NCI-H345 (cell line): ENCODE data around the gene EMP2.

Source experiments
- DNase-seq: peaks from one replicate; lab custom pipeline; 2025; lab: John Stamatoyannopoulos, UW

EMP2 gene

DNA sequence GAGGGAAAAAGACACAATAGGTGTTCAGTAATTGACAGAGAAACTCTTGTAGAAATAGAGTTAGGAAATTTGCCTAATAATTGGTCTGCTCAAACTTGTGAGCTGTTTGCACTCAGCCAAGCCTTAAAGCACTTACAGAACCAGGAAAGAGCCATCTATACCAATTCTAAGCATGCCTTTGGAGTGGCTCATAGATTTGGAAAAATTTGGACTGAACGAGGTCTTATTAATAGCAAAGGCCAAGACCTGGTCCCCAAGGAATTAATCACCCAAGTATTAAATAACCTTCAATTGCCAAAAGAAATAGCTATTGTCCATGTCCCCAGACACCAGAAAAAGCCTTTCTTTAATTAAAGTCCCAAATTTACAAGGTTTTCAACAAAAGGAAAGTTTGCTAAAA lies 90.3 kb downstream of the EMP2 start:
- DNase-seq = no peak

DNA sequence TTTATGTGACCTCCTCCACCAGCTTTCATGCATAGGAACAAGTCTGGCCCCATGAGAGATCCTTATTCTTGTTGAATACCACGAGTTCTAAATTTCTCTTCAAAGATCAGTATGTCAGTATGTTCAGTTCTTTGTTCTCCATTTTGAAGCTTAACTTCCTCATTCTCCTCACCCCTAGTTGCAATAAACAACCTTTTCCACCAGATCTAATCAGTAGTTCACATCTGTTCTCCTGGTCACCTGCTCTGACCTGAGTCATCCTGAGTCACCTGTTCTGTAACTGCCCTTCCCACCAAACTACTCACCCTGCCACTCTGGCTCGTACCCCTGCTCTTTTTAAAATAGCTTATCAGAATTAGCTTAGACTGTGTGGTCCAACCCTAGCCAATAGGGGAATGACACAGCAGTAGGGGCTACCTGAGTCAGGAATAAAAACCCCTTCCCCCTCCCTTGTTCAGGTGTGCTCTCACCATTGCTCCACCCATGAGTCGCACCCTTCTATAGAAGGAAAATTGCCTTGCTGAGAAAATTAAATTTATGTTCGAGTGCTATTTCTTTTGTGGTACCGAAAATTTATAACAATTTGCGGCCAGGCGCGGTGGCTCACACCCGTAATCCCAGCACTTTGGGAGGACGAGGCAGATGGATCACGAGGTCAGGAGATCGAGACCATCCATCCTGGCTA lies 94.6 kb downstream of the EMP2 start:
- no peak for DNase-seq

DNA sequence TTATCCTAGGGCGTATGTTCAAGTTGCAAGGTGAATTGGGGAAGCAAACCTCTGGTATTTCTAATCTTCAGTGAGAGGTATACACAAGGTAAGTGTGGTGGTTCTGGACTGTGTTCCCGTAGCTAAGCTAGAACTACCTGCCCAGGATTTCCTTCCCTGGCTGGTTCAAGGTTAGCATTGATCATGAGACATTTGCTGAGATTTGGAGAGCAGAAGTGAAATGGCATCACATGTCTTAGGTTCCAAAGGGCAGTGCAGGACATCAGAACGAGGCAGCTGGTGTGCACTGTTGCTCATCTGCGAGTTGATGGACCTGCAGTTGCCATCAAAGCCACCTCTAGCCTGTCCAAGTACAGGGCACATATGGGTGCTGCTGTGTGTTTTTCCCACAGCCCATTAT lies 95.2 kb downstream of the EMP2 start:
- DNase-seq = no peak

DNA sequence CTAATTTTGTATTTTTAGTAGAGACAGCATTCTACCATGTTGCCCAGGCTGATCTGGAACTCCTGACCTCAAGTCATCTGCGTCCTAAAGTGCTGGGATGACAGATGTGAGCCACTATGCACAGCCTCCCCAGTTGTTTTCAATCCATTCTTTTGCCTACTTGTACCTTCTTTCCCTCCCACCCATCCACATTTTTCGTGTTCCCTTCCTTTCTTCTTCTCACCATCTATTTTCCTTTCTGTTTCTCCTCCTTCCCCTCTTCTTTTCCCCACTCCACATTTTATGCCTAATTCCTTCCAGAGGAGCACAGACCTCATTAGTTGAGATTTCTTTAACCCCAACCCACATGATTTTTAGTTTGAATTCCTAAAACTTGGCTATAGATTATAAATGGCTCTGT lies 100.2 kb downstream of the EMP2 start:
- no peak for DNase-seq
